D721Med (cell line): ENCODE data around the gene SBK3.

ENCODE experiments used
- DNase-seq: peaks from one replicate; pipeline ENCODE4 v3.0.0; 2011; ENCODE audit warnings: low spot score; ENCODE audit not compliant: insufficient read length
- FAIRE-seq: peaks from 2 replicates; lab custom pipeline; 2011; peaks lifted over from hg19 to GRCh38; lab: Jason Lieb, UNC
- CTCF ChIP-seq: IDR thresholded peaks from 2 replicates; pipeline ENCODE4 v1.5.1; 2012; ENCODE audit warnings: mild to moderate bottlenecking, control low read depth; ENCODE audit not compliant: insufficient read depth; ENCODE audit errors: missing control alignments

Gene SBK3

GRCh38 chr19:55529636-55530234, 15.6 kb downstream of the SBK3 start:
- DNase-seq (no peak), FAIRE-seq (no peak)
- no peak for TF ChIP-seq CTCF

- no peak for DNase-seq
- TF ChIP-seq CTCF = no peak
- FAIRE-seq = no peak
These were observed 17.1 kb downstream of the SBK3 start for GRCh38 chr19:55528030-55528803.

GRCh38 chr19:55527197-55528029, 17.9 kb downstream of the SBK3 start:
- DNase-seq (no peak), FAIRE-seq (no peak)
- TF ChIP-seq CTCF = no peak

GRCh38 chr19:55526216-55527196, 18.8 kb downstream of the SBK3 start:
- TF ChIP-seq CTCF = no peak
- DNase-seq = no peak
- no peak for FAIRE-seq

- no peak for DNase-seq
- no peak for FAIRE-seq
- no peak for TF ChIP-seq CTCF
These were observed 19.8 kb downstream of the SBK3 start for GRCh38 chr19:55525289-55526101.
